Sigmoid colon (tissue), 7 donors: Measurements from ENCODE around the gene CAMK4. TPM values are rescaled to one million over a fixed set of nuclear protein-coding genes. Genes with fewer than 3 reads are reported as not detected.

Experiments used
- DNase-seq: peaks from one replicate; pipeline ENCODE4 v3.0.0-alpha.2; 2019
- H3K27ac ChIP-seq, 4 donors: fragments of 200-600 bp; sonication (generic); one replicate each; pipeline ENCODE4 v1.5.1; 2016 to 2019; ENCODE audit warnings: mild to moderate bottlenecking in 1 of 4
- H3K27me3 ChIP-seq, 3 donors: fragments of 200-600 bp; sonication (generic); one replicate each; pipeline ENCODE4 v1.5.1; 2019; ENCODE audit warnings: mild to moderate bottlenecking in 1 of 3
- H3K36me3 ChIP-seq, 4 donors: fragments of 200-600 bp; sonication (generic); one replicate each; pipeline ENCODE4 v1.5.1; 2016 to 2019
- H3K4me1 ChIP-seq, 4 donors: fragments of 200-600 bp; sonication (generic); one replicate each; pipeline ENCODE4 v1.5.1; 2017 to 2019
- H3K4me3 ChIP-seq, 4 donors: fragments of 200-600 bp; sonication (generic); one replicate each; pipeline ENCODE4 v1.5.1; 2017 to 2019; ENCODE audit warnings: mild to moderate bottlenecking in 2 of 4, moderate library complexity in 1 of 4
- H3K9me3 ChIP-seq, 4 donors: fragments of 200-600 bp in 3 of 4; sonication (generic) in 3 of 4; one replicate each; pipeline versions ENCODE4 v1.5.1 to v1.6.1; 2013 to 2019
- CTCF ChIP-seq, 4 experiments: fragments of 450-650 bp in 3 of 4; fragments of 200-600 bp in 1 of 4; IDR thresholded peaks; one replicate each; pipeline ENCODE4 v1.5.1; 2016 to 2019; ENCODE audit warnings: antibody characterized with exemption in 4 of 4, mild to moderate bottlenecking in 3 of 4, moderate library complexity in 2 of 4
- EP300 ChIP-seq, 4 donors: sonication (generic); formaldehyde crosslinking; IDR thresholded peaks; one replicate each; pipeline ENCODE4 v1.6.1; 2017; ENCODE audit warnings: antibody characterized with exemption in 4 of 4
- POLR2A ChIP-seq, 2 donors: fragments of 450-650 bp; IDR thresholded peaks; one replicate each; pipeline ENCODE4 v1.6.1; 2016; ENCODE audit warnings: antibody characterized with exemption in 2 of 2, mild to moderate bottlenecking in 2 of 2, moderate library complexity in 2 of 2
- POLR2AphosphoS5 ChIP-seq, 4 donors: sonication (generic); formaldehyde crosslinking; IDR thresholded peaks; one replicate each; pipeline ENCODE4 v1.6.1; 2017; ENCODE audit warnings: antibody characterized with exemption in 4 of 4
- WGBS, 2 donors: extraction: QIAGEN DNeasy Blood & Tissue Kit; methylation state at CpG; one replicate each; pipeline ENCODE4 v1.1.7; 2013; 5-methylcytosine and 5-hydroxymethylcytosine counted together
- intact Hi-C: fragments of 100-400 bp; cut with DNase I; formaldehyde crosslinking; loops from one replicate; pipeline ENCODE4 v1.15.1; 2023
- polyA plus RNA-seq, 3 donors: library from polyadenylated mRNA; stranded (reverse); fragments of 200-250 nt; gene quantifications; one replicate each; pipeline ENCODE4 v1.2.3, GENCODE V29; 2013
- total RNA-seq, 4 donors: library from RNA; depleted of rRNA; stranded (reverse); fragments of >200 nt; gene quantifications; one replicate each; pipeline ENCODE4 v1.1.0, GENCODE V29; 2016
- donor health status: healthy with polysubstance abuse.
- donor health status: Bipolar disorder and iron deficiency.
- donor health status: healthy.

CAMK4 gene
- total and polyA plus RNA-seq, 7 donors, result 0.23 to 4.0 (median 2.3) TPM

GRCh38 chr5:111374380-111374779 is 150.2 kb downstream of the CAMK4 start:
- WGBS, 2 donors, result 79 to 86% methylated on average over 4 of the region's 4 CpGs
- Histone ChIP-seq H3K36me3 (no peaks in the 10 kb centered on the region), H3K27me3 (no peaks in the 10 kb centered on the region), H3K4me1 (no peaks in the 10 kb centered on the region), H3K27ac (no peak overlapping the region), H3K4me3 (no peak overlapping the region), H3K9me3 (no peaks in the 10 kb centered on the region)
- intact Hi-C loops, result no loop called here
- no peak for DNase-seq
- no peak for TF ChIP-seq EP300 (IDR thresholded peaks at IDR 0.05)

- Histone ChIP-seq H3K9me3 (no peaks in the 10 kb centered on the region), H3K36me3 (no peaks in the 10 kb centered on the region), H3K4me1 (no peaks in the 10 kb centered on the region), H3K27ac (no peak overlapping the region), H3K4me3 (no peak overlapping the region), H3K27me3 (no peaks in the 10 kb centered on the region)
- TF ChIP-seq POLR2AphosphoS5 (IDR thresholded peaks at IDR 0.05), result no peak
- TF ChIP-seq CTCF (IDR thresholded peaks at IDR 0.05), result no peak
- no peak for TF ChIP-seq POLR2A (IDR thresholded peaks at IDR 0.05)
- TF ChIP-seq EP300 (IDR thresholded peaks at IDR 0.05), result no peak
- WGBS, 2 donors, result 74 to 92% methylated on average over 2 of the region's 2 CpGs
- no peak for DNase-seq
- intact Hi-C loops, result no loop called here
Measured at GRCh38 chr5:111375645-111376044, 151.5 kb downstream of the CAMK4 start.

- no peak for TF ChIP-seq POLR2A (IDR thresholded peaks at IDR 0.05)
- Histone ChIP-seq H3K4me1 (no peaks in the 10 kb centered on the region), H3K27me3 (no peaks in the 10 kb centered on the region), H3K4me3 (no peak overlapping the region), H3K36me3 (no peaks in the 10 kb centered on the region), H3K27ac (no peak overlapping the region), H3K9me3 (no peaks in the 10 kb centered on the region)
- DNase-seq, result no peak
- intact Hi-C loops, result no loop called here
Measured at GRCh38 chr5:111377306-111377705, 153.1 kb downstream of the CAMK4 start.

- Histone ChIP-seq H3K36me3 (no peaks in the 10 kb centered on the region), H3K4me3 (no peak overlapping the region), H3K4me1 (no peaks in the 10 kb centered on the region), H3K9me3 (no peaks in the 10 kb centered on the region), H3K27me3 (no peaks in the 10 kb centered on the region), H3K27ac (no peak overlapping the region)
- TF ChIP-seq EP300 (IDR thresholded peaks at IDR 0.05), result no peak
- no peak for TF ChIP-seq POLR2AphosphoS5 (IDR thresholded peaks at IDR 0.05)
- TF ChIP-seq POLR2A (IDR thresholded peaks at IDR 0.05), result no peak
- no peak for TF ChIP-seq CTCF (IDR thresholded peaks at IDR 0.05)
- intact Hi-C loops, result no loop called here
- DNase-seq, result no peak
Measured at GRCh38 chr5:111379391-111379816, 155.2 kb downstream of the CAMK4 start.

GRCh38 chr5:111383288-111383970 is 159.2 kb downstream of the CAMK4 start:
- H3K27me3 ChIP-seq, result no peaks in the 10 kb centered on the region
- TF ChIP-seq POLR2AphosphoS5 (IDR thresholded peaks at IDR 0.05), result no peak
- no peak for TF ChIP-seq POLR2A (IDR thresholded peaks at IDR 0.05)
- no peak for TF ChIP-seq CTCF (IDR thresholded peaks at IDR 0.05)
- TF ChIP-seq EP300 (IDR thresholded peaks at IDR 0.05), result no peak
- 59 to 83% methylated on average over 6 of the region's 6 CpGs for WGBS, 2 donors
- no peaks in the 10 kb centered on the region for H3K36me3 ChIP-seq
- intact Hi-C loops, result no loop called here
- no peak for DNase-seq
- H3K4me1 ChIP-seq, result no peaks in the 10 kb centered on the region
- no peak overlapping the region for H3K27ac ChIP-seq
- no peak overlapping the region for H3K4me3 ChIP-seq
- no peaks in the 10 kb centered on the region for H3K9me3 ChIP-seq

- Histone ChIP-seq H3K4me1 (no peaks in the 10 kb centered on the region), H3K27me3 (no peaks in the 10 kb centered on the region), H3K4me3 (no peak overlapping the region), H3K9me3 (no peaks in the 10 kb centered on the region), H3K36me3 (no peaks in the 10 kb centered on the region), H3K27ac (no peak overlapping the region)
- no peak for DNase-seq
- intact Hi-C loops, result no loop called here
- 29 to 33% methylated on average over 3 of the region's 3 CpGs for WGBS, 2 donors
- no peak for TF ChIP-seq CTCF (IDR thresholded peaks at IDR 0.05)
- TF ChIP-seq EP300 (IDR thresholded peaks at IDR 0.05), result no peak
- TF ChIP-seq POLR2A (IDR thresholded peaks at IDR 0.05), result no peak
- no peak for TF ChIP-seq POLR2AphosphoS5 (IDR thresholded peaks at IDR 0.05)
Measured at GRCh38 chr5:111384220-111384619, 160.0 kb downstream of the CAMK4 start.
